ENCODE data around the gene CBX5. TPM values are rescaled to one million over a fixed set of nuclear protein-coding genes. Genes with fewer than 3 reads are reported as not detected.

The CBX5 gene
- total RNA-seq (2022; extraction: Qiagen RNA extraction) = 21.7 to 26.2 TPM (median 25.2 TPM) in 5 replicates

DNA sequence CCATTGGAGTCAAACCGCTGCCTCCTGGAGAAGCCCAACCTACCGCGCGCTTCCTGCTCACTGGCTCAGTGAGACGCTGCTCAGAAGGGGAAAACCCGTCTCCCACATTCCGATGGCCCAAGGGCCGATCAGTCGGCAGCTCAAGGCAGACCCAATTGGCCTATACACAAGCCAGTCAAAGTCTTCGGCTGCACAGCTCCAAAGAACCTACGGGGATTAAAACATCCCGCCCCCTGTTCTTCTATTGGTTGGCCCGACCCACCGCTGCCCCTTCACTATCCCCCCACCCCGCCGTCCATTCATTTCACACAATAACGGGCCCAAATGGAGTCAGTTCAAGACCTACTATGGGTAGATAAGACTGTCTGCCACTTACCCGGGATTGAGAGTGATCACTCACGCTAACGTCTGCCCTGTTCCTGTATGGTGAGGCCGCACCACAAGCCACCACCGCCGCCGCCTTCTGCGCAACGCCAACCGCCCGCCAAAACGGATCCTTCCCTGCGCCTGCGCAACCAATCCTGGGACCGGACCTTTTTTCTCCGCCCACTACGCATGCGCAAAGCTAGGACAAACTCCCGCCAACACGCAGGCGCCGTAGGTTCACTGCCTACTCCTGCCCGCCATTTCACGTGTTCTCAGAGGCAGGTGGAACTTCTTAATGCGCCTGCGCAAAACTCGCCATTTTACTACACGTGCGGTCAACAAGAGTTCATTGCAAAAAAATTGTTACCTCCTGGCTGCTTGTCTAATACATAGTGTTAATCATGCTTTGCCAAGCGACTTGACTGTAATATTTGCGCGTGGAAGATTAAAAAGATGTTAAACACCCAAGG, at the start of gene CBX5:
Gene CBX5, minus strand, starts transcription at position 491 of the 836 bp plus-strand sequence. CDS start 22,472 bp downstream, outside the sequence.

DNA sequence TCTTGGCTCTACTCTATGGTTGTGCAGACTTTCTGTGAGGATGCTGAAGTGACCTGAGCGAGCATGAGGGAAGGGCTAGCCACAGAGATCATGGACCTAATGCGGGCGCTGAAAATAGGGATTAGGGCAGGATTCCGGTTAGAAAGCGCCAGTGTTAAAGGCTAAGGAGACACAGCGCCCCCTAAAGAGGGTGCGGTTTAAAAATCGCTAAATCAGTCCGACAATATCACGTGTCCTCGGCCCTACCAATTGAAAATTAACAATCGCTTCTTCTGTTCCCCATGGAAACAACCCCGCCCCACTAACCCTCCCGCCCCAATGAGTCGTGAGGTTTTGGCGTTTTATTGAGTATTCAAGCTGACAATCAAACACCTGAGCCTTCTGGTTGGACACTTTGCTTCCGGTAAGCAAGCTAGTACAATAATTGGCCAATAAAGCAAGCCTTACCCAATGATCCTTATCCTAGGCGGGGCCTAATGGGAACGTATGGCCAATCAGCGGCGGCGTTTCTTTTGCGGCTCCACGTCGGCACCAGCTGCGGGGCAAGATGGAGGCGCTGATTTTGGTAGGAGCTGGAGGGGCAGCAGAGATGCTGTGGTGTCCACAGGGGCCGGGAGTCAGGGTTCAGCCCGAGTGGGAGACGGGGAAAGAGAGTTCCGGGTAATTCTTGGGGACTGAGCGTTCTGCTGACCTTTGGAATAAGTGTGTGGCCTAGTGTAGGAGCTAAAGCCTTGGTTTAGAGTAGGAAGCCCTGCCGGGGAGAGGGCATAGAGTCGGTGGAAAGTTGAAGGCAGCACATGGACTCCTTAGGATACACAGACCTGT, 44.9 kb upstream of the CBX5 start, which contains the start of gene COPZ1:
Gene COPZ1, plus strand, starts transcription at position 515 of the 825 bp plus-strand sequence. Its CDS starts 33 bp downstream, at position 548.

DNA sequence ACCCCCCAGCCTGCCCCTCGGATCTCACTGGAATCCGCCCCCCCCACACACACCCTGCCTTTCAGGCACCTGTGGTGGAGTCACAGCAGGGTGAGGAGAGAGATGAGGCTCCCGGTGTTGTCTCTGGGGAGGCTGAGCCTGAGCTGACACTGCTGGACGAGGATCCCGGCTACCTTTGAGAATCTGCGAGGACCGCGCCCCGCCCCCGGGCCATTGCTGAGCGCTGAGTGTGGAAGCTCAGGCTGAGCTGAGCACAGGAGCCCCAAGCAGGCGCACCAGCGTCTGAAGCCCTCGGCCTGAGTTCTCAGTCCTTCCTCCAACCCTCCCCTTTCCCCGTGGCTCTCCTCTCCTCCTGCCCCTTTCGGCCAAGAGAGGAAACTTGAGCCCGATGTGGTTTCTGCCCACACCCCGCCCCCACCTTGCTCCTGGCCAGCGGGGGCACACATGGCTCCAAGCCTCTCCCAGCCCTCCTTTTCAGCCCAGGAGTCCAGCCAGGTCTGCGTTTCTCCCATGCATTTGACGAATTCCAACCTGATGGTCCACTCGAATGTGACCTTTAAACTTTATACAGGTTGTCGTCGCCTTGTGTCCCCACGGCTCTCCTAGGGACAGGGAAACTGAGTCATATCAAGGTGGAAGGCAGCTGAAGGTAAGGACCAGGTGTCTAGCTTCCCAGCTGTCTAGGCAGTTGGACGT, 21.0 kb upstream of the CBX5 start, which contains the start of gene NFE2:
Gene NFE2, minus strand, starts transcription at position 284 of the 696 bp plus-strand sequence. CDS start 5,767 bp downstream, outside the sequence.

DNA sequence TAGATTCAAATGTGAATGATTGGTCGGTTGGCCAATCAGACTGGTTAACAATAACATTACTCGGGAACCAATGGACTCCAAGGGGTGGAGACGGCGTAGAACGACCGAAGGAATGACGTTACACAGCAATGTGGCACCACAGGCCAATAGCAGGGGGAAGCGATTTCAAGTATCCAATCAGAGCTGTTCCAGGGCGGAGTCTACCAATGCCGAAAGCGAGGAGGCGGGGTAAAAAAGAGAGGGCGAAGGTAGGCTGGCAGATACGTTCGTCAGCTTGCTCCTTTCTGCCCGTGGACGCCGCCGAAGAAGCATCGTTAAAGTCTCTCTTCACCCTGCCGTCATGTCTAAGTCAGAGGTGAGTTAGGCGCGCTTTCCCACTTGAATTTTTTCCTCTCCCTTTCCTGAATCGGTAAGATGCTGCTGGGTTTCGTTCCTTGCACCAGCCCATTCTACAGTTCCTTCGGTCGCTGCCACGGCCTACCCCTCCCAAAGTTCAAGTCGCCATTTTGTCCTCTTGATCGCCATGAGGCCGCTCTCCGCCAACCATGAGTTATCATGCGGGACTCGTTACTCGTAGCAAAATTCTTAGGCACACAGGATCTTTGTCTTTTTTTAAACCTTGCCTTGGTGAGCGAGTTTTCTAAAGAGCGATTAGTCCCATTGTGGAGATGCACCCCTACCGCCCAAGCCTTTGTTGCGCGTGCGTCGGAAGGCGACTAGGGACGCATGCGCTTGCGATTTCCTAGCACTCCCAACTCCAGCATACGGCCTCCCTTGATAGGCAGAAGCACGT, 742 bp upstream of the CBX5 start, which contains the start of gene HNRNPA1:
Gene HNRNPA1, plus strand, starts transcription at position 259 of the 793 bp plus-strand sequence. Its CDS starts 82 bp downstream, at position 341.

Other genes starting within 250 kb of the CBX5 start
- gene HOXC5, start 247.1 kb downstream of the CBX5 start, total RNA-seq (2022; extraction: Qiagen RNA extraction) = 0.57 to 0.85 TPM (median 0.73 TPM) in 5 replicates
- gene HOXC4, start 226.3 kb downstream of the CBX5 start, total RNA-seq (2022; extraction: Qiagen RNA extraction) = 2.2 to 4.3 TPM (median 3.6 TPM) in 5 replicates
- 28.5 to 35.6 TPM (median 33.8 TPM) in 5 replicates for gene SMUG1, start 91.1 kb downstream of the CBX5 start, total RNA-seq (2022; extraction: Qiagen RNA extraction)
- 1,424 to 2,667 TPM (median 1,537 TPM) in 5 replicates for gene HNRNPA1, start 604 bp upstream of the CBX5 start, total RNA-seq (2022; extraction: Qiagen RNA extraction)
- 0.11 to 0.14 TPM (median 0.12 TPM) in 3 of 5 replicates, not detected in the others for gene NFE2, start 20.9 kb upstream of the CBX5 start, total RNA-seq (2022; extraction: Qiagen RNA extraction)
- 209 to 318 TPM (median 228 TPM) in 5 replicates for gene COPZ1, start 45.0 kb upstream of the CBX5 start, total RNA-seq (2022; extraction: Qiagen RNA extraction)
- gene GPR84, start 84.4 kb upstream of the CBX5 start, total RNA-seq (2022; extraction: Qiagen RNA extraction) = not detected in 5 replicates
- 14.2 to 21.2 TPM (median 20.2 TPM) in 5 replicates for gene ZNF385A, start 104.6 kb upstream of the CBX5 start, total RNA-seq (2022; extraction: Qiagen RNA extraction)
- 112 to 169 TPM (median 151 TPM) in 5 replicates for gene ITGA5, start 139.1 kb upstream of the CBX5 start, total RNA-seq (2022; extraction: Qiagen RNA extraction)
- not detected in 5 replicates for gene GTSF1, start 193.5 kb upstream of the CBX5 start, total RNA-seq (2022; extraction: Qiagen RNA extraction)
- gene NCKAP1L, start 217.6 kb upstream of the CBX5 start, total RNA-seq (2022; extraction: Qiagen RNA extraction) = not detected in 5 replicates

Data from A549 treated with CORT108297 at 1 μM for 4 hours (cell line).